ENCODE results near the gene TMSB10.

- TF ChIP-seq, protein P1, sequence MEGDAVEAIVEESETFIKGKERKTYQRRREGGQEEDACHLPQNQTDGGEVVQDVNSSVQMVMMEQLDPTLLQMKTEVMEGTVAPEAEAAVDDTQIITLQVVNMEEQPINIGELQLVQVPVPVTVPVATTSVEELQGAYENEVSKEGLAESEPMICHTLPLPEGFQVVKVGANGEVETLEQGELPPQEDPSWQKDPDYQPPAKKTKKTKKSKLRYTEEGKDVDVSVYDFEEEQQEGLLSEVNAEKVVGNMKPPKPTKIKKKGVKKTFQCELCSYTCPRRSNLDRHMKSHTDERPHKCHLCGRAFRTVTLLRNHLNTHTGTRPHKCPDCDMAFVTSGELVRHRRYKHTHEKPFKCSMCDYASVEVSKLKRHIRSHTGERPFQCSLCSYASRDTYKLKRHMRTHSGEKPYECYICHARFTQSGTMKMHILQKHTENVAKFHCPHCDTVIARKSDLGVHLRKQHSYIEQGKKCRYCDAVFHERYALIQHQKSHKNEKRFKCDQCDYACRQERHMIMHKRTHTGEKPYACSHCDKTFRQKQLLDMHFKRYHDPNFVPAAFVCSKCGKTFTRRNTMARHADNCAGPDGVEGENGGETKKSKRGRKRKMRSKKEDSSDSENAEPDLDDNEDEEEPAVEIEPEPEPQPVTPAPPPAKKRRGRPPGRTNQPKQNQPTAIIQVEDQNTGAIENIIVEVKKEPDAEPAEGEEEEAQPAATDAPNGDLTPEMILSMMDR (conservative IDR thresholded peaks at IDR 0.05) = no peak
- TF ChIP-seq ZFX (IDR thresholded peaks at IDR 0.05) = no peak
These were observed 8.9 kb downstream of the TMSB10 start for GRCh38 chr2:84914334-84914733.
